Colonic mucosa (tissue), 4 donors: Measurements from ENCODE around the gene HOXD9. TPM values are rescaled to one million over a fixed set of nuclear protein-coding genes. Genes with fewer than 3 reads are reported as not detected.

Source experiments
- DNase-seq: peaks from one replicate; pipeline ENCODE4 v3.0.0-alpha.2; 2020
- H3K27ac ChIP-seq: fragments of 200-600 bp; one replicate; pipeline ENCODE4 v1.8.0; 2021
- H3K27me3 ChIP-seq: fragments of 200-600 bp; one replicate; pipeline ENCODE4 v1.8.0; 2021
- H3K36me3 ChIP-seq: fragments of 200-600 bp; one replicate; pipeline ENCODE4 v1.8.0; 2021
- H3K4me1 ChIP-seq: fragments of 200-600 bp; one replicate; pipeline ENCODE4 v1.8.0; 2021; ENCODE audit warnings: mild to moderate bottlenecking
- H3K4me3 ChIP-seq: fragments of 200-600 bp; one replicate; pipeline ENCODE4 v1.8.0; 2021
- H3K9ac ChIP-seq, 2 donors: one replicate each; pipeline ENCODE4 v1.7.0; 2013; ENCODE audit warnings: control low read depth in 2 of 2, low read depth in 2 of 2, low read length in 2 of 2
- H3K9me3 ChIP-seq: fragments of 200-600 bp; one replicate; pipeline ENCODE4 v1.8.0; 2021
- CTCF ChIP-seq: fragments of 200-600 bp; IDR thresholded peaks from one replicate; pipeline ENCODE4 v1.8.0; 2022; ENCODE audit warnings: antibody characterized with exemption, mild to moderate bottlenecking
- intact Hi-C: fragments of 100-400 bp; cut with DNase I; formaldehyde crosslinking; loops from one replicate; pipeline ENCODE4 v1.14.1; 2022
- total RNA-seq, 2 donors: library from RNA; stranded (reverse); fragmentation: NEBNext Ultra II Directional in 1 of 2; extraction: Animal tissue kit (Norgen Biotek cat#: 25700) in 1 of 2; gene quantifications; one replicate each; pipeline ENCODE4 v1.2.1, GENCODE V29; 2021
- donor health status: healthy.
- donor health status: DM: no; HTN: no; CAD: no.
- donor health status: DM: no; HTN: no; CAD: no.

HOXD9 gene
- total RNA-seq, 2 donors from 2014 or later: 0.86 to 1.7 TPM

- no peak for DNase-seq
- H3K36me3 ChIP-seq: no peaks in the 10 kb centered on the region
- no peak for TF ChIP-seq CTCF
- intact Hi-C loops: no loop called here
- peaks cover 2% of the 10 kb centered on the region for H3K4me1 ChIP-seq
- H3K4me3 ChIP-seq: no peak overlapping the region
- peak overlapping the region in 1 of 2 donors; percentile 51 for H3K9ac ChIP-seq
- H3K27ac ChIP-seq: no peak overlapping the region
- H3K27me3 ChIP-seq: peaks cover 92% of the 10 kb centered on the region
- H3K9me3 ChIP-seq: no peaks in the 10 kb centered on the region
Measured at GRCh38 chr2:176109192-176109901, 13.2 kb upstream of the HOXD9 start.

GRCh38 chr2:176109946-176110345 lies 12.6 kb upstream of the HOXD9 start:
- H3K9ac ChIP-seq: no peak overlapping the region
- DNase-seq: no peak
- TF ChIP-seq CTCF: no peak
- intact Hi-C loops: no loop called here
- no peaks in the 10 kb centered on the region for H3K36me3 ChIP-seq
- no peaks in the 10 kb centered on the region for H3K4me1 ChIP-seq
- no peak overlapping the region for H3K27ac ChIP-seq
- H3K27me3 ChIP-seq: peaks cover 92% of the 10 kb centered on the region
- no peaks in the 10 kb centered on the region for H3K9me3 ChIP-seq
- no peak overlapping the region for H3K4me3 ChIP-seq

GRCh38 chr2:176110415-176111308 lies 11.9 kb upstream of the HOXD9 start:
- H3K27ac ChIP-seq: no peak overlapping the region

DNA sequence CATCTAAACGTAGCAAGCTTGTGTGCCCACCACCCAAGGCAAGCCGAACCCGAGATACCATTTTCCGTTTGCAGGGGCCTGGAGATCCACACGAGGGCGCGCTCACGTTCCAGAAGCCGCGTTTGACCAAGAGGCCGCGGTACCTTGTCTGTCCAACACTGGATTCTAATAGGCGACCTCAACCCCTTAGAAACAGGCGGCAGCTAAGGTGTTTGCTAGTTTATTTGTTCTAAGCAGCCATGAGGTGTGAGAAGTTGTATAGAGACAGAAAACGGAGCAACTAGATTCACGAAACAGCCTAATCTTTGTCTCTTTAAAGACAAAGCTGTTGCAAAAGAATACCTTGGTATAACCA lies 11.2 kb upstream of the HOXD9 start:
- H3K36me3 ChIP-seq: no peaks in the 10 kb centered on the region
- peak overlapping the region in 1 of 2 donors; percentile 19 for H3K9ac ChIP-seq
- intact Hi-C loops: no loop called here
- H3K4me3 ChIP-seq: no peak overlapping the region
- peak; percentile 56 for DNase-seq
- TF ChIP-seq CTCF: peak; percentile 57
- H3K27ac ChIP-seq: no peak overlapping the region
- H3K9me3 ChIP-seq: no peaks in the 10 kb centered on the region
- H3K4me1 ChIP-seq: no peaks in the 10 kb centered on the region
- peaks cover 91% of the 10 kb centered on the region for H3K27me3 ChIP-seq

More at GRCh38 chr2:176110415-176111308, 11.9 kb upstream of the HOXD9 start:
- Histone ChIP-seq H3K36me3 (no peaks in the 10 kb centered on the region), H3K4me1 (no peaks in the 10 kb centered on the region), H3K9me3 (no peaks in the 10 kb centered on the region), H3K4me3 (no peak overlapping the region), H3K9ac (no peak overlapping the region), H3K27me3 (peaks cover 91% of the 10 kb centered on the region)
- no peak for TF ChIP-seq CTCF
- DNase-seq: no peak
- intact Hi-C loops: no loop called here

- peak overlapping the region; percentile 12 to 53 for H3K9ac ChIP-seq
- no peak overlapping the region for H3K4me3 ChIP-seq
- TF ChIP-seq CTCF: no peak
- intact Hi-C loops: no loop called here
- no peaks in the 10 kb centered on the region for H3K36me3 ChIP-seq
- no peaks in the 10 kb centered on the region for H3K4me1 ChIP-seq
- no peak overlapping the region for H3K27ac ChIP-seq
- DNase-seq: no peak
- H3K9me3 ChIP-seq: no peaks in the 10 kb centered on the region
- H3K27me3 ChIP-seq: peaks cover 91% of the 10 kb centered on the region
Measured at GRCh38 chr2:176111846-176112374, 10.6 kb upstream of the HOXD9 start.
